Central memory CD8-positive, alpha-beta T cell (primary cell): ENCODE results near the gene SURF4.
"Not testable (repeated sequence)": the region's sequence is repeated elsewhere in the genome, so short reads cannot be mapped to it uniquely, and the experiment has no call there.

Experiments used
- ATAC-seq: fragments of 150-1000 bp; cut with Tn5 transposase; replicated peaks from 2 replicates; pipeline ENCODE4 v1.10.0; 2022; ENCODE audit warnings: mild to moderate bottlenecking, moderate FRiP score, moderate number of reproducible peaks; ENCODE audit not compliant: poor library complexity, severe bottlenecking; ENCODE audit errors: extremely low read depth
- DNase-seq, 2 donors: peaks; one replicate each; pipeline ENCODE4 v3.0.0; 2021; ENCODE audit warnings: low spot score in 2 of 2
- H3K27ac Mint-ChIP-seq: one replicate; pipeline ENCODE4 v1.8.0; 2022; ENCODE audit warnings: low read depth, mild to moderate bottlenecking, moderate library complexity, mixed read lengths
- H3K27me3 Mint-ChIP-seq: one replicate; pipeline ENCODE4 v1.8.0; 2022; ENCODE audit warnings: mixed read lengths
- H3K36me3 Mint-ChIP-seq: one replicate; pipeline ENCODE4 v1.8.0; 2022; ENCODE audit warnings: mild to moderate bottlenecking, moderate library complexity, mixed read lengths; ENCODE audit not compliant: insufficient read depth
- H3K4me1 Mint-ChIP-seq: one replicate; pipeline ENCODE4 v1.8.0; 2022; ENCODE audit warnings: mixed read lengths
- H3K4me3 Mint-ChIP-seq: one replicate; pipeline ENCODE4 v1.8.0; 2022; ENCODE audit warnings: mild to moderate bottlenecking, moderate library complexity, mixed read lengths
- H3K9me3 Mint-ChIP-seq: one replicate; pipeline ENCODE4 v1.8.0; 2022; ENCODE audit warnings: mixed read lengths

The SURF4 gene

GRCh38 chr9:133392308-133392707 is 16.4 kb upstream of the SURF4 start:
- not testable (repeated sequence) for ATAC-seq, H3K27ac Mint-ChIP-seq, DNase-seq, H3K4me3 Mint-ChIP-seq, H3K4me1 Mint-ChIP-seq, H3K9me3 Mint-ChIP-seq, H3K36me3 Mint-ChIP-seq
- H3K27me3 Mint-ChIP-seq: peaks cover 30% of the 10 kb centered on the region

DNA sequence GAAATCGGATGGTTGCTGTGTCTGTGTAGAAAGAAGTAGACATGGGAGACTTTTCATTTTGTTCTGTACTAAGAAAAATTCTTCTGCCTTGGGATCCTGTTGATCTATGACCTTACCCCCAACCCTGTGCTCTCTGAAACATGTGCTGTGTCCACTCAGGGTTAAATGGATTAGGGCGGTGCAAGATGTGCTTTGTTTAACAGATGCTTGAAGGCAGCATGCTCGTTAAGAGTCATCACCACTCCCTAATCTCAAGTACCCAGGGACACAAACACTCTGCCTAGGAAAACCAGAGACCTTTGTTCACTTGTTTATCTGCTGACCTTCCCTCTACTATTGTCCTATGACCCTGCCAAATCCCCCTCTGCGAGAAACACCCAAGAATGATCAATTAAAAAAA is 15.6 kb upstream of the SURF4 start:
- DNase-seq, H3K4me1 Mint-ChIP-seq, H3K27ac Mint-ChIP-seq, H3K36me3 Mint-ChIP-seq, H3K9me3 Mint-ChIP-seq, ATAC-seq, H3K4me3 Mint-ChIP-seq: not testable (repeated sequence)
- peaks cover 30% of the 10 kb centered on the region for H3K27me3 Mint-ChIP-seq

DNA sequence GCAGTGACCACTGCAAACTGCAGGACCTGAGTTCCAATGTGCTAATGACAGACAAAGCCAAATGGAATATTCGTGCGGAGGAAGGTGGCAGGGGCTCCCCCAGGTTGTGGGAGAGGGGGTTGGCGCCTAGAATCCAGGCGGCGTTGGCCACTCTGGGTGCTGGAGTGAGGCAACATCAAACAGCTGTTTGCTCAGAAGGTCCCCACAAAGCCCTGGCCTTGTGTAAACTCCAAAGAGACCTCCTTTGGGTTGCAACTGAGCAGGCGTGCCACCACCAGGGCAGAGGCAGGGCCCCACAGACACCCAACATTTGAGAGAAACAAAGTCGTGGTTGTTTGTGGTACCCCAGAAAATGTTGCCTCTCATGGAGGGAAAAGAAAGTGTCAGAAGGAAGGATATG is 14.9 kb upstream of the SURF4 start:
- H3K4me1 Mint-ChIP-seq: no peaks in the 10 kb centered on the region
- H3K36me3 Mint-ChIP-seq: no peaks in the 10 kb centered on the region
- H3K27ac Mint-ChIP-seq: no peak overlapping the region
- H3K9me3 Mint-ChIP-seq: no peaks in the 10 kb centered on the region
- H3K4me3 Mint-ChIP-seq: no peak overlapping the region
- peaks cover 30% of the 10 kb centered on the region for H3K27me3 Mint-ChIP-seq
- no peak for ATAC-seq
- DNase-seq: no peak

GRCh38 chr9:133389562-133389961 is 13.7 kb upstream of the SURF4 start:
- ATAC-seq (no peak), DNase-seq (no peak)
- Mint-ChIP-seq H3K27ac (peak overlapping the region; percentile 48), H3K9me3 (no peaks in the 10 kb centered on the region), H3K36me3 (no peaks in the 10 kb centered on the region), H3K4me1 (no peaks in the 10 kb centered on the region), H3K27me3 (peaks cover 19% of the 10 kb centered on the region), H3K4me3 (no peak overlapping the region)

DNA sequence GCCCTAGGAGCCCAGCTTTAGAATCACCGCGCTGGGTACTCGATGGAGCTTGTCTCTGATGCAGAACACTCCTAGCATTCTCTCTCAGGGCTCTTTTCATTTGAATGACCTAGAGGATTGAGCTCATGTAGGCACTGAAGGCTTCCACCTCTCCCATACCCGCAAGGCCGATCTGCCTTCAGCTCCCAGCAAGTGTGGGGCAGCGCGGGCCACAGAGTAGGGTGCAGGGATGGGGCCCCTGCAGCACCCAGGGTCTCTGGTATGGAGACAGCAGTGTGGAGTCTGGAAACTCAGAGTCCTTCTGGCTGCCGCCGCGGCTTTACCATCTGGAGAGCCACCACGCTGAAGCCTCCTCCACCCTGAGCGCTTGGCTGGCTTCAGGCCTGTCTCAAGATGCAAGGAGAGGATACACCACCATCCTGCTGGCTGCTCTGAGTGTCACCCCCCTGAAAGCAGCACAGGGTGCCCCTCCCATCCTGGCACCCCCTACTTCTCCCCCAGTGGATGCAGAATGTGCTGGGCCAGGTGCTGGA is 13.2 kb upstream of the SURF4 start:
- no peaks in the 10 kb centered on the region for H3K4me1 Mint-ChIP-seq
- no peak for ATAC-seq
- H3K27ac Mint-ChIP-seq: no peak overlapping the region
- H3K9me3 Mint-ChIP-seq: no peaks in the 10 kb centered on the region
- no peak for DNase-seq
- H3K4me3 Mint-ChIP-seq: no peak overlapping the region
- H3K36me3 Mint-ChIP-seq: no peaks in the 10 kb centered on the region
- H3K27me3 Mint-ChIP-seq: peaks cover 16% of the 10 kb centered on the region

GRCh38 chr9:133387680-133388079 is 11.8 kb upstream of the SURF4 start:
- H3K27ac Mint-ChIP-seq: no peak overlapping the region
- no peaks in the 10 kb centered on the region for H3K36me3 Mint-ChIP-seq
- no peak for DNase-seq
- H3K27me3 Mint-ChIP-seq: peaks cover 16% of the 10 kb centered on the region
- ATAC-seq: no peak
- no peaks in the 10 kb centered on the region for H3K9me3 Mint-ChIP-seq
- no peaks in the 10 kb centered on the region for H3K4me1 Mint-ChIP-seq
- no peak overlapping the region for H3K4me3 Mint-ChIP-seq

- no peaks in the 10 kb centered on the region for H3K4me1 Mint-ChIP-seq
- H3K36me3 Mint-ChIP-seq: no peaks in the 10 kb centered on the region
- no peaks in the 10 kb centered on the region for H3K9me3 Mint-ChIP-seq
- no peak overlapping the region for H3K4me3 Mint-ChIP-seq
- H3K27ac Mint-ChIP-seq: no peak overlapping the region
- peaks cover 16% of the 10 kb centered on the region for H3K27me3 Mint-ChIP-seq
- DNase-seq: no peak
- no peak for ATAC-seq
Measured at GRCh38 chr9:133386338-133386737, 10.5 kb upstream of the SURF4 start.

GRCh38 chr9:133385452-133385851 is 9.6 kb upstream of the SURF4 start:
- DNase-seq (no peak), ATAC-seq (no peak)
- Mint-ChIP-seq H3K27me3 (peaks cover 12% of the 10 kb centered on the region), H3K4me1 (no peaks in the 10 kb centered on the region), H3K36me3 (no peaks in the 10 kb centered on the region), H3K9me3 (no peaks in the 10 kb centered on the region), H3K4me3 (no peak overlapping the region), H3K27ac (no peak overlapping the region)

- DNase-seq (no peak), ATAC-seq (no peak)
- H3K9me3 Mint-ChIP-seq: no peaks in the 10 kb centered on the region
- H3K36me3 Mint-ChIP-seq: no peaks in the 10 kb centered on the region
- H3K4me3 Mint-ChIP-seq: no peak overlapping the region
- H3K4me1 Mint-ChIP-seq: no peaks in the 10 kb centered on the region
- H3K27ac Mint-ChIP-seq: no peak overlapping the region
- H3K27me3 Mint-ChIP-seq: peaks cover 5% of the 10 kb centered on the region
Measured at GRCh38 chr9:133384736-133385321, 9.0 kb upstream of the SURF4 start.

DNA sequence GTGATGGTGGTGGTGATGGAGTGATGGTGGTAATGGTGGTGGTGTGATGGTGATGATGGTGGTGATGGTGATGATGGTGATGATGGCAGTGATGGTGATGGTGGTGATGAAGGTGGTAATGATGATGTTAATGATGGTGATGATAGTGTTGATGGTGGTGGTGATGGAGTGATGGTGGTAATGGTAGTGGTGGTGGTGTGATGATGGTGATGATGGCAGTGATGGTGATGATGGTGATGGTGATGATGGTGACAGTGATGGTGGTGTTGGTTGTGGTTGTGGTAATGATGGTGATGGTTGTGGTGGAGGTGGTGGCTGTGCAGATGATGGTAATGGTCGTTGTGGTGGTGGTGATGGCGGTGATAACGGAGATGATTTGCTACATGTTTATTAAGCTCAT is 7.6 kb upstream of the SURF4 start:
- H3K36me3 Mint-ChIP-seq: no peaks in the 10 kb centered on the region
- DNase-seq: no peak
- no peaks in the 10 kb centered on the region for H3K4me1 Mint-ChIP-seq
- no peak overlapping the region for H3K4me3 Mint-ChIP-seq
- no peak overlapping the region for H3K27ac Mint-ChIP-seq
- no peaks in the 10 kb centered on the region for H3K27me3 Mint-ChIP-seq
- no peaks in the 10 kb centered on the region for H3K9me3 Mint-ChIP-seq
- no peak for ATAC-seq

DNA sequence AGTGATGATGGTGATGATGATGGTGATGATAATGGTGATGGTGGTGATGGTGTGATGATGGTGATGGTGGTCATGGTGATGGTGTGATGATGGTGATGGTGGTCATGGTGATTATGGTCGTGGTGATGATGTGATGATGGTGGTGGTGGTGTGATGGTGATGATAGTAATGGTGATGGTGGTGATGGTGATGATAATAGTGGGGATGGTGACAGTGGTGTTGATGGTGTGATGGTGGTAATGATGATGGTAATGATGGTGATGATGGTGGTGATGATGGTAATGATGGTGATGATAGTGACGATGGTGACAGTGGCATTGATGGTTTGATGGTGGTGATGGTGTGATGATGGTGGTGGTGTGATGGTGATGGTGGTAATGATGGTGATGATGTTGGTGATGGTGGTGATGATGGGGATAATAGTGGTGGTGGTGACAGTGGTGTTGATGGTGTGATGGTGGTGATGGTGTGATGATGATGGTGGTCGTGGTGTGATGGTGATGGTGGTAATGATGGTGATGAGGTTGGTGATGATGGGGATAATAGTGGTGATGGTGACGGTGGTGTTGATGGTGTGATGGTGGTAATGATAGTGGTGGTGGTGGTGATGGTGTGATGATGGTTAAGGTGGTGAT is 6.8 kb upstream of the SURF4 start:
- DNase-seq (no peak), ATAC-seq (no peak)
- Mint-ChIP-seq H3K9me3 (no peaks in the 10 kb centered on the region), H3K4me3 (no peak overlapping the region), H3K36me3 (no peaks in the 10 kb centered on the region), H3K27ac (no peak overlapping the region), H3K27me3 (no peaks in the 10 kb centered on the region), H3K4me1 (no peaks in the 10 kb centered on the region)

DNA sequence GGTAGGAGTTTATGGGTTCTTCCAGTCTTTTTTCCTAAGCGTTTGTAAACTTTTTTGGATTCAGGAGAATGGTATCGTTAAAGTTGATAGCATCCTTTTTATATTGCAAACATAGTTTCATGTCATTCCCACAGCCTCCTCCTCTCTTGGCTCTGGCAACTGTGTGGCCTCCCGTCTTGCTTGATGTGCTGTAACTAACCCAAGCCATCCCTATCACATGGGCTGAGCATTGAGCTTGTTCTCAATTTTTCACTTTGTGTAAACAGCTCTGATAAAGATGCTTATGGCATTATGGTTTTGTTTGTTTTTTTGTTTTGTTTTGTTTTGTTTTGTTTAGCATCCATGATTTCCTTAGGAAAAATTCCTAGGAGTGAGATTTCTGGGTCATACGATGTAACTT is 4.9 kb upstream of the SURF4 start:
- Mint-ChIP-seq H3K27me3 (no peaks in the 10 kb centered on the region), H3K4me3 (no peak overlapping the region), H3K36me3 (peaks cover 2% of the 10 kb centered on the region), H3K9me3 (no peaks in the 10 kb centered on the region), H3K27ac (no peak overlapping the region), H3K4me1 (no peaks in the 10 kb centered on the region)
- ATAC-seq (no peak), DNase-seq (no peak)
